HepG2 (cell line): ENCODE data around the gene GPR31. TPM values are rescaled to one million over a fixed set of nuclear protein-coding genes. Genes with fewer than 3 reads are reported as not detected.

ENCODE experiments used
- AHDC1 ChIP-seq: sonication (generic); formaldehyde crosslinking; IDR thresholded peaks from 2 replicates; pipeline ENCODE4 v1.5.1; 2020; ENCODE audit warnings: mild to moderate bottlenecking, missing genetic modification reagents, borderline replicate concordance
- HNF4A ChIP-seq: sonication (generic); formaldehyde crosslinking; IDR thresholded peaks from 2 replicates; pipeline ENCODE4 v1.4.0; 2020; ENCODE audit warnings: missing genetic modification reagents
- IRF9 ChIP-seq: sonication (generic); formaldehyde crosslinking; IDR thresholded peaks from 2 replicates; pipeline ENCODE4 v1.8.0; 2022; ENCODE audit warnings: missing genetic modification reagents, mild to moderate bottlenecking, borderline replicate concordance
- ISL2 ChIP-seq: sonication (generic); formaldehyde crosslinking; IDR thresholded peaks from 2 replicates; pipeline ENCODE4 v1.5.0; 2020; ENCODE audit warnings: missing genetic modification reagents
- ONECUT2 ChIP-seq: sonication (generic); formaldehyde crosslinking; IDR thresholded peaks from 2 replicates; pipeline ENCODE4 v1.4.0; 2020; ENCODE audit warnings: missing genetic modification reagents
- PAX8 ChIP-seq: sonication (generic); formaldehyde crosslinking; IDR thresholded peaks from 2 replicates; pipeline ENCODE4 v1.8.0; 2022; ENCODE audit warnings: mild to moderate bottlenecking, missing genetic modification reagents, borderline replicate concordance
- PAXIP1 ChIP-seq: sonication (generic); formaldehyde crosslinking; conservative IDR thresholded peaks from 2 replicates; pipeline ENCODE4 v1.4.0; 2020; ENCODE audit warnings: mild to moderate bottlenecking, missing genetic modification reagents, moderate library complexity
- SALL1 ChIP-seq: sonication (generic); formaldehyde crosslinking; IDR thresholded peaks from 2 replicates; pipeline ENCODE4 v1.8.0; 2022; ENCODE audit warnings: mild to moderate bottlenecking, missing genetic modification reagents
- SMYD3 ChIP-seq: sonication (generic); formaldehyde crosslinking; IDR thresholded peaks from 2 replicates; pipeline ENCODE4 v1.8.1; 2023; ENCODE audit warnings: mild to moderate bottlenecking, missing genetic modification reagents
- TEAD3 ChIP-seq: optimal IDR thresholded peaks from 2 replicates; pipeline ENCODE3; 2016; ENCODE audit warnings: borderline replicate concordance
- THYN1 ChIP-seq: sonication (generic); formaldehyde crosslinking; IDR thresholded peaks from 2 replicates; pipeline ENCODE4 v1.8.1; 2023; ENCODE audit warnings: low read depth, mild to moderate bottlenecking, moderate library complexity, missing genetic modification reagents, borderline replicate concordance
- ZBTB38 ChIP-seq: sonication (generic); formaldehyde crosslinking; IDR thresholded peaks from 2 replicates; pipeline ENCODE4 v1.5.1; 2020; ENCODE audit warnings: mild to moderate bottlenecking, missing genetic modification reagents
- ZC3H13 ChIP-seq: sonication (generic); formaldehyde crosslinking; IDR thresholded peaks from 2 replicates; pipeline ENCODE4 v1.8.1; 2023; ENCODE audit warnings: mild to moderate bottlenecking, missing genetic modification reagents, moderate library complexity
- ZNF331 ChIP-seq: sonication (generic); formaldehyde crosslinking; IDR thresholded peaks from 2 replicates; pipeline ENCODE4 v1.4.0; 2020; ENCODE audit warnings: missing genetic modification reagents
- ZNF503 ChIP-seq: sonication (generic); formaldehyde crosslinking; IDR thresholded peaks from 2 replicates; pipeline ENCODE4 v1.4.0; 2020; ENCODE audit warnings: missing genetic modification reagents
- ZNF562 ChIP-seq: sonication (generic); formaldehyde crosslinking; IDR thresholded peaks from 2 replicates; pipeline ENCODE4 v1.8.0; 2022; ENCODE audit warnings: missing genetic modification reagents, borderline replicate concordance
- ZNF567 ChIP-seq: sonication (generic); formaldehyde crosslinking; IDR thresholded peaks from 2 replicates; pipeline ENCODE4 v1.8.1; 2023; ENCODE audit warnings: mild to moderate bottlenecking, missing genetic modification reagents, borderline replicate concordance
- ZNF7 ChIP-seq: IDR thresholded peaks from 2 replicates; pipeline ENCODE4 v1.6.1; 2016; ENCODE audit warnings: missing biosample characterization, missing genetic modification reagents
- ZSCAN21 ChIP-seq: sonication (generic); formaldehyde crosslinking; IDR thresholded peaks from 2 replicates; pipeline ENCODE4 v1.8.0; 2022; ENCODE audit warnings: mild to moderate bottlenecking, missing genetic modification reagents, moderate library complexity, borderline replicate concordance
- polyA plus RNA-seq, 8 experiments: library from polyadenylated mRNA; depleted of rRNA in 3 of 8; stranded (reverse) in 7 of 8; unstranded in 1 of 8; fragments of >200 nt; fragmentation: Illumina TruSeq in 4 of 8; extraction: Trizol in 4 of 8; gene quantifications; 2 replicates each; pipeline versions ENCODE4 v1.2.1 to v1.2.3, GENCODE V29; 2011 to 2016; ENCODE audit warnings: low read depth in 4 of 8, missing spikeins in 1 of 8, mixed read lengths in 1 of 8; ENCODE audit not compliant: insufficient read depth in 1 of 8
- total RNA-seq, 5 experiments: library from RNA; depleted of rRNA; stranded (reverse); fragments of >200 nt; fragmentation: Illumina TruSeq; extraction: Trizol; gene quantifications; 2 replicates each; pipeline ENCODE4 v1.2.3, GENCODE V29; 2016; ENCODE audit warnings: low read depth in 1 of 5

Gene GPR31
- total and polyA plus RNA-seq, 2 of the 13 experiments (the other 11 are each of a cell fraction or from before 2014, with no cell fraction given): not detected

GRCh38 chr6:167162591-167162990, 4.8 kb upstream of the GPR31 start (continued):
- peak; percentile 51 for TF ChIP-seq HNF4A (CRISPR knock-in tag)
- TF ChIP-seq AHDC1 (CRISPR knock-in tag): 0 out of 2 replicates have a peak, but pooled peaks have one; percentile 19
- no peak for TF ChIP-seq ZSCAN21 (CRISPR knock-in tag)
- no peak for TF ChIP-seq ZNF503
- TF ChIP-seq PAX8 (CRISPR knock-in tag): no peak
- no peak for TF ChIP-seq ZNF567 (CRISPR knock-in tag)
- TF ChIP-seq ZC3H13: 0 out of 2 replicates have a peak, but pooled peaks have one; percentile 27
- TF ChIP-seq THYN1 (CRISPR knock-in tag): no peak
- 0 out of 2 replicates have a peak, but pooled peaks have one; percentile 32 for TF ChIP-seq PAXIP1
- TF ChIP-seq ISL2 (CRISPR knock-in tag): no peak
- no peak for TF ChIP-seq ZNF7 (CRISPR knock-in tag)
- TF ChIP-seq TEAD3 (CRISPR knock-in tag): peak; percentile 78
- 0 out of 2 replicates have a peak, but pooled peaks have one; percentile 27 for TF ChIP-seq ZNF562
- TF ChIP-seq SMYD3: no peak
- TF ChIP-seq ZBTB38 (CRISPR knock-in tag): peak; percentile 30; the same call in 1 of the 2 replicates
- 0 out of 2 replicates have a peak, but pooled peaks have one; percentile 11 for TF ChIP-seq IRF9 (CRISPR knock-in tag)
- no peak for TF ChIP-seq ONECUT2 (CRISPR knock-in tag)
- peak; percentile 52 for TF ChIP-seq SALL1 (CRISPR knock-in tag)
- no peak for TF ChIP-seq ZNF331
